SK-N-SH (cell line): ENCODE data around the gene ADGRF5. TPM values are rescaled to one million over a fixed set of nuclear protein-coding genes. Genes with fewer than 3 reads are reported as not detected.

Source experiments
- CTCF ChIA-PET: fragments of 300-600, 350-600 bp; formaldehyde crosslinking; extraction: SDS; loops from one replicate; lab custom pipeline; 2021; lab: Yijun Ruan, JAX
- POLR2A ChIA-PET: fragments of 350-600 bp; sonication (Branson Sonifier 250); formaldehyde crosslinking; extraction: SDS; loops from one replicate; lab custom pipeline; 2020; ENCODE audit warnings: antibody characterized with exemption, inconsistent platforms; lab: Yijun Ruan, JAX
- DNase-seq: peaks from one replicate; pipeline ENCODE4 v3.0.0; 2012
- H2AFZ ChIP-seq: fragments of 200-600 bp; sonication (generic); 2 replicates; pipeline ENCODE4 v1.8.1; 2016; ENCODE audit warnings: antibody characterized with exemption, mild to moderate bottlenecking, low read depth
- H3F3A ChIP-seq: fragments of 200-600 bp; sonication (generic); replicated peaks from 2 replicates; pipeline ENCODE3; 2016; ENCODE audit warnings: antibody characterized with exemption, mild to moderate bottlenecking; ENCODE audit not compliant: insufficient read depth
- H3K27ac ChIP-seq, 2 experiments: fragments of 200-500 bp in 1 of 2; fragments of 200-600 bp in 1 of 2; sonication (Bioruptor generic) in 1 of 2; sonication (generic), shearing (Covaris generic) in 1 of 2; 2 replicates each; pipeline versions ENCODE4 v1.5.1 to v1.6.1; 2014 to 2016; ENCODE audit warnings: low read depth in 2 of 2, inconsistent platforms in 1 of 2, low read length in 1 of 2, mild to moderate bottlenecking in 1 of 2, mixed read lengths in 1 of 2
- H3K27me3 ChIP-seq: fragments of 200-600 bp; sonication (generic), shearing (Covaris generic); 2 replicates; pipeline ENCODE4 v1.6.1; 2016; ENCODE audit warnings: mixed run types; ENCODE audit not compliant: insufficient read depth
- H3K36me3 ChIP-seq, 2 experiments: fragments of 200-500 bp in 1 of 2; fragments of 200-600 bp in 1 of 2; sonication (Bioruptor generic) in 1 of 2; sonication (generic) in 1 of 2; replicated peaks in 1 of 2; 2 replicates each; pipeline versions ENCODE3 to v1.5.1; 2014 to 2016; ENCODE audit warnings: low read length in 1 of 2, mild to moderate bottlenecking in 1 of 2; ENCODE audit not compliant: insufficient read depth in 2 of 2, control insufficient read depth in 1 of 2
- H3K4me1 ChIP-seq, 2 experiments: fragments of 200-500 bp in 1 of 2; fragments of 200-600 bp in 1 of 2; sonication (Bioruptor generic) in 1 of 2; sonication (generic), shearing (Covaris generic) in 1 of 2; 2 replicates each; pipeline versions ENCODE4 v1.5.1 to v1.6.1; 2014 to 2016; ENCODE audit warnings: low read depth in 1 of 2, low read length in 1 of 2, mixed run types in 1 of 2; ENCODE audit not compliant: insufficient read depth in 2 of 2, control insufficient read depth in 1 of 2
- H3K4me2 ChIP-seq: fragments of 200-600 bp; sonication (generic), shearing (Covaris generic); 2 replicates; pipeline ENCODE4 v1.6.1; 2017; ENCODE audit warnings: mixed run types
- H3K4me3 ChIP-seq, 2 experiments: fragments of 200-500 bp in 1 of 2; fragments of 200-600 bp in 1 of 2; sonication (Bioruptor generic) in 1 of 2; sonication (generic), shearing (Covaris generic) in 1 of 2; 2 replicates each; pipeline versions ENCODE4 v1.5.1 to v1.8.1; 2014 to 2016; ENCODE audit warnings: low read depth in 2 of 2, inconsistent platforms in 1 of 2, low read length in 1 of 2, mild to moderate bottlenecking in 1 of 2, mixed read lengths in 1 of 2, moderate library complexity in 1 of 2
- H3K79me2 ChIP-seq: fragments of 200-600 bp; sonication (generic); 2 replicates; pipeline ENCODE4 v1.8.1; 2017; ENCODE audit warnings: mild to moderate bottlenecking; ENCODE audit not compliant: insufficient read depth
- H3K9ac ChIP-seq: fragments of 200-600 bp; sonication (generic); 2 replicates; pipeline ENCODE4 v1.6.1; 2017; ENCODE audit warnings: mixed run types
- H3K9me2 ChIP-seq: fragments of 200-600 bp; sonication (generic); 2 replicates; pipeline ENCODE4 v1.6.1; 2017; ENCODE audit warnings: mixed run types
- H3K9me3 ChIP-seq: fragments of 200-600 bp; sonication (generic); 2 replicates; pipeline ENCODE4 v1.6.1; 2017; ENCODE audit warnings: mixed run types, mild to moderate bottlenecking, moderate library complexity
- H4K20me1 ChIP-seq: fragments of 200-600 bp; sonication (generic); 2 replicates; pipeline ENCODE4 v1.6.1; 2017; ENCODE audit warnings: mild to moderate bottlenecking, mixed run types; ENCODE audit not compliant: insufficient read depth
- ELF1 ChIP-seq: IDR thresholded peaks from 2 replicates; pipeline ENCODE4 v1.4.0; 2012
- FOSL2 ChIP-seq: IDR thresholded peaks from 2 replicates; pipeline ENCODE4 v1.4.0; 2012; ENCODE audit warnings: low read depth, mild to moderate bottlenecking, moderate library complexity, borderline replicate concordance
- JUND ChIP-seq: IDR thresholded peaks from 2 replicates; pipeline ENCODE4 v1.4.0; 2012
- MEF2A ChIP-seq: IDR thresholded peaks from 2 replicates; pipeline ENCODE4 v1.4.0; 2012; ENCODE audit warnings: low read depth, borderline replicate concordance
- MXI1 ChIP-seq: IDR thresholded peaks from 2 replicates; pipeline ENCODE4 v1.6.1; 2012; ENCODE audit warnings: mild to moderate bottlenecking, low read depth, low read length, improper control_type of control experiment
- NFIC ChIP-seq: IDR thresholded peaks from 2 replicates; pipeline ENCODE4 v1.4.0; 2012; ENCODE audit warnings: borderline replicate concordance
- POLR2AphosphoS5 ChIP-seq: IDR thresholded peaks from 2 replicates; pipeline ENCODE4 v1.6.1; 2012; ENCODE audit warnings: low read depth, low read length
- RFX5 ChIP-seq: IDR thresholded peaks from 2 replicates; pipeline ENCODE4 v1.6.1; 2012; ENCODE audit warnings: mild to moderate bottlenecking, improper control_type of control experiment, low read length
- TAF1 ChIP-seq: IDR thresholded peaks from 2 replicates; pipeline ENCODE4 v1.6.1; 2012; ENCODE audit warnings: low read depth, mild to moderate bottlenecking, low read length, moderate library complexity, borderline replicate concordance
- TEAD4 ChIP-seq: IDR thresholded peaks from 2 replicates; pipeline ENCODE4 v1.4.0; 2012; ENCODE audit warnings: mild to moderate bottlenecking, borderline replicate concordance; ENCODE audit not compliant: insufficient read depth
- YY1 ChIP-seq: IDR thresholded peaks from 2 replicates; pipeline ENCODE4 v1.4.0; 2012; ENCODE audit warnings: low read depth, mild to moderate bottlenecking
- WGBS: methylation state at CpG from one replicate; pipeline ENCODE4 v1.1.6; 2017; ENCODE audit warnings: low lambda C conversion rate; 5-methylcytosine and 5-hydroxymethylcytosine counted together
- polyA plus RNA-seq, 3 experiments: library from polyadenylated mRNA; depleted of rRNA; stranded (reverse); fragments of >200 nt; gene quantifications; 2 replicates each; pipeline ENCODE4 v1.2.3, GENCODE V29; 2012
- TF ChIP-seq, protein P1 (sequence below): fragments of 200-600 bp; sonication (generic); IDR thresholded peaks from 2 replicates; pipeline ENCODE4 v1.6.1; 2017; ENCODE audit warnings: antibody characterized with exemption, mild to moderate bottlenecking, moderate library complexity
- TF ChIP-seq, protein P2 (sequence below): IDR thresholded peaks from 2 replicates; pipeline ENCODE4 v1.4.0; 2012; ENCODE audit warnings: low read depth, borderline replicate concordance
- TF ChIP-seq, protein P3 (sequence below): IDR thresholded peaks from 2 replicates; pipeline ENCODE4 v1.4.0; 2012; ENCODE audit warnings: low read depth, borderline replicate concordance
- TF ChIP-seq, protein P4 (sequence below): IDR thresholded peaks from 2 replicates; pipeline ENCODE4; 2012
- TF ChIP-seq, protein P5 (sequence below): IDR thresholded peaks from 2 replicates; pipeline ENCODE4 v1.6.1; 2012; ENCODE audit warnings: mild to moderate bottlenecking, low read depth, low read length, moderate library complexity

Gene ADGRF5
- polyA plus RNA-seq, 1 of the 3 experiments (the other 2 are of a cell fraction), result 0.02 TPM

DNA sequence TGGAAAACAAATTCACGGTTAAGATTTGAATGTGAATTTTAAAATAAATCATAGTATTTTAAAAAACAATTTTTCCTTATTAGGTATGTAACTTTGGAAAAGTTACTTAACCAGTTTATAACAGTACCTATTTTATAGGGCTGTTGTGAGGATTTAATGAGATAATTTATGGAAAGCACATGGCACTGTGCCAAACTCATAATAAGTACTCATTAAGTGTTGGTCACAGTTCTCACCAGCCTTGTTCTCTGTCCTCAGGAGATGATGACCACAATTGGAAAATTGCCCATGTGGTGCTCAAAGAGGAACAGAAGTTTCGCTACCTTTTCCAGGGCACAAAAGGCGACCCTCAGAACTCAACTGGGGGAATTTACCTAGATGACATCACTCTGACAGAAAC is 88.9 kb downstream of the ADGRF5 start:
- Histone ChIP-seq H3K27me3 (peaks cover 5% of the 10 kb centered on the region; the same call in 1 of the 2 replicates), H2AFZ (no peak overlapping the region), H3K9me3 (no peaks in the 10 kb centered on the region), H3K4me3 (no peak overlapping the region), H4K20me1 (no peaks in the 10 kb centered on the region), H3K9me2 (no peaks in the 10 kb centered on the region), H3K36me3 (no peaks in the 10 kb centered on the region), H3K4me1 (no peaks in the 10 kb centered on the region), H3K9ac (no peak overlapping the region), H3K4me2 (no peak overlapping the region), H3K27ac (no peak overlapping the region), H3F3A (no peaks in the 10 kb centered on the region), H3K79me2 (no peaks in the 10 kb centered on the region)
- ChIA-PET CTCF (interaction anchor here (1.3 kb wide), 1 partner anchor 16 kb away, joined by 3 read pairs; no protein-coding TSS in a partner anchor), POLR2A (no interaction called here)
- TF ChIP-seq, protein P1, sequence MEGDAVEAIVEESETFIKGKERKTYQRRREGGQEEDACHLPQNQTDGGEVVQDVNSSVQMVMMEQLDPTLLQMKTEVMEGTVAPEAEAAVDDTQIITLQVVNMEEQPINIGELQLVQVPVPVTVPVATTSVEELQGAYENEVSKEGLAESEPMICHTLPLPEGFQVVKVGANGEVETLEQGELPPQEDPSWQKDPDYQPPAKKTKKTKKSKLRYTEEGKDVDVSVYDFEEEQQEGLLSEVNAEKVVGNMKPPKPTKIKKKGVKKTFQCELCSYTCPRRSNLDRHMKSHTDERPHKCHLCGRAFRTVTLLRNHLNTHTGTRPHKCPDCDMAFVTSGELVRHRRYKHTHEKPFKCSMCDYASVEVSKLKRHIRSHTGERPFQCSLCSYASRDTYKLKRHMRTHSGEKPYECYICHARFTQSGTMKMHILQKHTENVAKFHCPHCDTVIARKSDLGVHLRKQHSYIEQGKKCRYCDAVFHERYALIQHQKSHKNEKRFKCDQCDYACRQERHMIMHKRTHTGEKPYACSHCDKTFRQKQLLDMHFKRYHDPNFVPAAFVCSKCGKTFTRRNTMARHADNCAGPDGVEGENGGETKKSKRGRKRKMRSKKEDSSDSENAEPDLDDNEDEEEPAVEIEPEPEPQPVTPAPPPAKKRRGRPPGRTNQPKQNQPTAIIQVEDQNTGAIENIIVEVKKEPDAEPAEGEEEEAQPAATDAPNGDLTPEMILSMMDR, result no peak
- no peak for TF ChIP-seq TAF1
- TF ChIP-seq TEAD4, result no peak
- TF ChIP-seq, protein P2, sequence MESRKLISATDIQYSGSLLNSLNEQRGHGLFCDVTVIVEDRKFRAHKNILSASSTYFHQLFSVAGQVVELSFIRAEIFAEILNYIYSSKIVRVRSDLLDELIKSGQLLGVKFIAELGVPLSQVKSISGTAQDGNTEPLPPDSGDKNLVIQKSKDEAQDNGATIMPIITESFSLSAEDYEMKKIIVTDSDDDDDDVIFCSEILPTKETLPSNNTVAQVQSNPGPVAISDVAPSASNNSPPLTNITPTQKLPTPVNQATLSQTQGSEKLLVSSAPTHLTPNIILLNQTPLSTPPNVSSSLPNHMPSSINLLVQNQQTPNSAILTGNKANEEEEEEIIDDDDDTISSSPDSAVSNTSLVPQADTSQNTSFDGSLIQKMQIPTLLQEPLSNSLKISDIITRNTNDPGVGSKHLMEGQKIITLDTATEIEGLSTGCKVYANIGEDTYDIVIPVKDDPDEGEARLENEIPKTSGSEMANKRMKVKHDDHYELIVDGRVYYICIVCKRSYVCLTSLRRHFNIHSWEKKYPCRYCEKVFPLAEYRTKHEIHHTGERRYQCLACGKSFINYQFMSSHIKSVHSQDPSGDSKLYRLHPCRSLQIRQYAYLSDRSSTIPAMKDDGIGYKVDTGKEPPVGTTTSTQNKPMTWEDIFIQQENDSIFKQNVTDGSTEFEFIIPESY, result no peak
- no peak for TF ChIP-seq NFIC
- TF ChIP-seq YY1, result no peak
- no peak for TF ChIP-seq FOSL2
- TF ChIP-seq MEF2A, result no peak
- no peak for TF ChIP-seq ELF1
- TF ChIP-seq, protein P3, sequence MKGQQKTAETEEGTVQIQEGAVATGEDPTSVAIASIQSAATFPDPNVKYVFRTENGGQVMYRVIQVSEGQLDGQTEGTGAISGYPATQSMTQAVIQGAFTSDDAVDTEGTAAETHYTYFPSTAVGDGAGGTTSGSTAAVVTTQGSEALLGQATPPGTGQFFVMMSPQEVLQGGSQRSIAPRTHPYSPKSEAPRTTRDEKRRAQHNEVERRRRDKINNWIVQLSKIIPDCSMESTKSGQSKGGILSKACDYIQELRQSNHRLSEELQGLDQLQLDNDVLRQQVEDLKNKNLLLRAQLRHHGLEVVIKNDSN, result no peak
- TF ChIP-seq MXI1, result no peak
- TF ChIP-seq, protein P4, sequence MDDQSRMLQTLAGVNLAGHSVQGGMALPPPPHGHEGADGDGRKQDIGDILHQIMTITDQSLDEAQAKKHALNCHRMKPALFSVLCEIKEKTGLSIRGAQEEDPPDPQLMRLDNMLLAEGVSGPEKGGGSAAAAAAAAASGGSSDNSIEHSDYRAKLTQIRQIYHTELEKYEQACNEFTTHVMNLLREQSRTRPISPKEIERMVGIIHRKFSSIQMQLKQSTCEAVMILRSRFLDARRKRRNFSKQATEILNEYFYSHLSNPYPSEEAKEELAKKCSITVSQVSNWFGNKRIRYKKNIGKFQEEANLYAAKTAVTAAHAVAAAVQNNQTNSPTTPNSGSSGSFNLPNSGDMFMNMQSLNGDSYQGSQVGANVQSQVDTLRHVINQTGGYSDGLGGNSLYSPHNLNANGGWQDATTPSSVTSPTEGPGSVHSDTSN, result no peak
- DNase-seq, result no peak
- 4% methylated on average over 3 of the region's 3 CpGs for WGBS

DNA sequence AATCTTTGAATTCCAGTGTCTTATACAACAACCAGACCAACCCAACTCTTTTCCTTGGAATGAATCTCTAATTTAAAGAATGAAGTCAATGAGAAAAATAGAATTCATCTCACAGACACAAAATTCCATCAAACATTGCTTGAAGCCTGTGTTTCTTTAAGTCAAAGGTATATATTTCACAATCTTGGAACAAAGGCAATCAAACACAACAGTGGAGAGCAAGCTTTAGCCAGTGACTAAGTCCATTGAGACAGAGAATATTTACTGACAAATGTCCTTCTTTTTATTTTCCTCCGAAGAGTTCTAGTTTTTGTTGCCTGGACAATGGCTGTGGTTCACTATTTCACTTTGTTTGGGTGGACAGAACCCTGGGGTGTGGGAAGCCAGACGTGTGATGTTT is 92.8 kb downstream of the ADGRF5 start:
- H4K20me1 ChIP-seq, result no peaks in the 10 kb centered on the region
- no peak for TF ChIP-seq RFX5
- no peak for TF ChIP-seq JUND
- no peak for TF ChIP-seq TAF1
- TF ChIP-seq, protein P3, result no peak
- TF ChIP-seq, protein P5, sequence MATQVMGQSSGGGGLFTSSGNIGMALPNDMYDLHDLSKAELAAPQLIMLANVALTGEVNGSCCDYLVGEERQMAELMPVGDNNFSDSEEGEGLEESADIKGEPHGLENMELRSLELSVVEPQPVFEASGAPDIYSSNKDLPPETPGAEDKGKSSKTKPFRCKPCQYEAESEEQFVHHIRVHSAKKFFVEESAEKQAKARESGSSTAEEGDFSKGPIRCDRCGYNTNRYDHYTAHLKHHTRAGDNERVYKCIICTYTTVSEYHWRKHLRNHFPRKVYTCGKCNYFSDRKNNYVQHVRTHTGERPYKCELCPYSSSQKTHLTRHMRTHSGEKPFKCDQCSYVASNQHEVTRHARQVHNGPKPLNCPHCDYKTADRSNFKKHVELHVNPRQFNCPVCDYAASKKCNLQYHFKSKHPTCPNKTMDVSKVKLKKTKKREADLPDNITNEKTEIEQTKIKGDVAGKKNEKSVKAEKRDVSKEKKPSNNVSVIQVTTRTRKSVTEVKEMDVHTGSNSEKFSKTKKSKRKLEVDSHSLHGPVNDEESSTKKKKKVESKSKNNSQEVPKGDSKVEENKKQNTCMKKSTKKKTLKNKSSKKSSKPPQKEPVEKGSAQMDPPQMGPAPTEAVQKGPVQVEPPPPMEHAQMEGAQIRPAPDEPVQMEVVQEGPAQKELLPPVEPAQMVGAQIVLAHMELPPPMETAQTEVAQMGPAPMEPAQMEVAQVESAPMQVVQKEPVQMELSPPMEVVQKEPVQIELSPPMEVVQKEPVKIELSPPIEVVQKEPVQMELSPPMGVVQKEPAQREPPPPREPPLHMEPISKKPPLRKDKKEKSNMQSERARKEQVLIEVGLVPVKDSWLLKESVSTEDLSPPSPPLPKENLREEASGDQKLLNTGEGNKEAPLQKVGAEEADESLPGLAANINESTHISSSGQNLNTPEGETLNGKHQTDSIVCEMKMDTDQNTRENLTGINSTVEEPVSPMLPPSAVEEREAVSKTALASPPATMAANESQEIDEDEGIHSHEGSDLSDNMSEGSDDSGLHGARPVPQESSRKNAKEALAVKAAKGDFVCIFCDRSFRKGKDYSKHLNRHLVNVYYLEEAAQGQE, result no peak
- TF ChIP-seq POLR2AphosphoS5, result no peak

More for the DNA sequence above, 92.8 kb downstream of the ADGRF5 start:
- Histone ChIP-seq H3K9me3 (no peaks in the 10 kb centered on the region), H3K36me3 (no peaks in the 10 kb centered on the region), H3K9ac (no peak overlapping the region), H3K27ac (no peak overlapping the region), H3K79me2 (no peaks in the 10 kb centered on the region), H3K9me2 (no peaks in the 10 kb centered on the region), H2AFZ (no peak overlapping the region), H3K4me1 (no peaks in the 10 kb centered on the region), H3K27me3 (peaks cover 6% of the 10 kb centered on the region; the same call in 1 of the 2 replicates), H3F3A (no peaks in the 10 kb centered on the region), H3K4me2 (no peak overlapping the region), H3K4me3 (no peak overlapping the region)
- 5% methylated on average over 2 of the region's 2 CpGs for WGBS
- ChIA-PET POLR2A (no interaction called here), CTCF (no interaction called here)
- DNase-seq, result no peak
